ENCODE data around the gene NUDT1.

Gene NUDT1

DNA sequence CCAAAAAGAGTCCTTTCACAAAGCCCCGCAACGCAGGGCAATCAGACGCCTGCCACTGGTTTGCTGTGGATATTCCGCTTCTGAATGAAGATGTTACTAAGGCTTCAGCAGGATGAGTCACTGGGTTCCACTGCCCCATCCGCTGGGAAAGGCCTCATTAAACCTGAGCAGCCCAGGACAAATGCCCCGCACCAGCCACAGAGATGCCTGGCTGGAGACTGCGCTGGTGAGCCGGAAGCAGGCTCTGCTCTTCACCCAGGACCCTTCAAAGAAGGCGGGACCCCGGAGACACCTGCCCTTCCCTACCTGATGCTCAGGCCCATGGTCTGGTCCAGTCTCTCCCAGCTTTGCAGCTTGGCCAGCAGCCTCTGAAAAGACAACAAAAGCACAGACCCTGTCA lies 29.1 kb upstream of the NUDT1 start:
- TF ChIP-seq CTCF (IDR thresholded peaks at IDR 0.05; ENCODE audit: insufficient read depth, missing control alignments), result no peak
- DNase-seq (ENCODE audit: insufficient read length, low spot score) (no peak), FAIRE-seq (no peak)

DNA sequence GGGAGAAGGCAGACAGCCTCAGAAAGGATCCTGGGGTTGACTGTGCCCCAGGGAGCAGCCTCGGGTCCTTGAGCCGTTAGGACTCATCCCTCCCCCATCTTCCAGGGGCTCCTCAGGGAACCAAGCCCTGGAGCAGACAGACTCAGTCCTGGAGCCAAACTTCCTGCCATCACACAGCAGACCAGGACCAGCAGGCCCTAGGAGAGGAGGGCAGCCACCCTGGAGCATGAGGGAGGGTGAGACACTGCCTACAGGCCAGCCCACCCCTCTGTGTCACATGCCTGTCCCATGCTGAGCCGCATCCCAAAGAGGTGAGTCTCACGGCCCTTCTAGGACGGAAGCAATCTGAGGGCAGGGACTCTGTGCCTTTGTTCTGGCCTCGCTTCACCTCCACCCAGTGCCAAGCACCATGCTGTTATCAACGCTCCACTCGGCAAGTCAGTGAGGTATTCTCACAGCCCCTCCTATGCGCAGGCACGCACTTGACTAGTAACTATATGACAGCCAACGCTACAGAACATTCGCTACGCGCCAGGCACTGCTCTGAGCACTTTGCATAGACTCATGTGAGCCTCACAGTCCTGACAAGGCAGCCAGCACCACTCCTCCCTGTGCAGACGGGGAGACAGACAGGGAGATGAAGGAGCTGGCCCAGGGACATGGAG lies 28.3 kb upstream of the NUDT1 start:
- TF ChIP-seq CTCF (IDR thresholded peaks at IDR 0.05; ENCODE audit: insufficient read depth, missing control alignments), result no peak
- DNase-seq (ENCODE audit: insufficient read length, low spot score) (no peak), FAIRE-seq (no peak)

- FAIRE-seq (no peak), DNase-seq (ENCODE audit: insufficient read length, low spot score) (no peak)
- TF ChIP-seq CTCF (IDR thresholded peaks at IDR 0.05; ENCODE audit: insufficient read depth, missing control alignments), result no peak
Measured at GRCh38 chr7:2214636-2215035, 27.4 kb upstream of the NUDT1 start.

DNA sequence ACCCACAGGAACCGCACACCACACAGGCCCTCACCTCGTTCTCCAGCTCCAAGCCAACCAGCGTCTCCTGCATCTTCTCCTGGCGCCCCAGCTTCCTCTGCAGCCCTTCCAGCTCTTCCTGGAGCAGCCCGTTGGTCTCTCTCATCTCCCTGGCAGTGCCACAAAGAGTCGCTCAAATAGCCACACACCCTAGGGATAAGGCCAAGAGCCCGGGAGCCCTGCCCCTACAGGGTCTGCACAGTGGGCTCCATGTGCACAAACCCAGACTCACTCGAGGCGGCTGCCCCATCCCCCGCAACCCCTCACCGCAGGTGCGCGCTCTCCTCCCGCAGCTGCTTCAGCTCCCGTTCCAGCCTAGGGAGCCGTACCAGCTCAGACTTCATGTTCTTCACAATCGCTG lies 26.2 kb upstream of the NUDT1 start:
- no peak for FAIRE-seq
- DNase-seq (ENCODE audit: insufficient read length, low spot score), result no peak
- no peak for TF ChIP-seq CTCF (IDR thresholded peaks at IDR 0.05; ENCODE audit: insufficient read depth, missing control alignments)

GRCh38 chr7:2217206-2217605 lies 24.8 kb upstream of the NUDT1 start:
- no peak for TF ChIP-seq CTCF (IDR thresholded peaks at IDR 0.05; ENCODE audit: insufficient read depth, missing control alignments)
- DNase-seq (ENCODE audit: insufficient read length, low spot score) (no peak), FAIRE-seq (no peak)

GRCh38 chr7:2217716-2218443 lies 24.1 kb upstream of the NUDT1 start:
- no peak for DNase-seq (ENCODE audit: insufficient read length, low spot score)
- TF ChIP-seq CTCF (IDR thresholded peaks at IDR 0.05; ENCODE audit: insufficient read depth, missing control alignments), result no peak
- FAIRE-seq, result no peak

- no peak for FAIRE-seq
- no peak for TF ChIP-seq CTCF (IDR thresholded peaks at IDR 0.05; ENCODE audit: insufficient read depth, missing control alignments)
- no peak for DNase-seq (ENCODE audit: insufficient read length, low spot score)
Measured at GRCh38 chr7:2218444-2218785, 23.6 kb upstream of the NUDT1 start.
